HG03280 (cell line): ENCODE data around the gene TRPV4.
"Not testable (repeated sequence)": the region's sequence is repeated elsewhere in the genome, so short reads cannot be mapped to it uniquely, and the experiment has no call there.

Experiments
- ATAC-seq: cut with Tn5 transposase; IDR thresholded peaks from one replicate; pipeline ENCODE4 v1.9.1; 2021; ENCODE audit warnings: mild to moderate bottlenecking, moderate library complexity; ENCODE audit not compliant: unreplicated experiment

TRPV4 gene

DNA sequence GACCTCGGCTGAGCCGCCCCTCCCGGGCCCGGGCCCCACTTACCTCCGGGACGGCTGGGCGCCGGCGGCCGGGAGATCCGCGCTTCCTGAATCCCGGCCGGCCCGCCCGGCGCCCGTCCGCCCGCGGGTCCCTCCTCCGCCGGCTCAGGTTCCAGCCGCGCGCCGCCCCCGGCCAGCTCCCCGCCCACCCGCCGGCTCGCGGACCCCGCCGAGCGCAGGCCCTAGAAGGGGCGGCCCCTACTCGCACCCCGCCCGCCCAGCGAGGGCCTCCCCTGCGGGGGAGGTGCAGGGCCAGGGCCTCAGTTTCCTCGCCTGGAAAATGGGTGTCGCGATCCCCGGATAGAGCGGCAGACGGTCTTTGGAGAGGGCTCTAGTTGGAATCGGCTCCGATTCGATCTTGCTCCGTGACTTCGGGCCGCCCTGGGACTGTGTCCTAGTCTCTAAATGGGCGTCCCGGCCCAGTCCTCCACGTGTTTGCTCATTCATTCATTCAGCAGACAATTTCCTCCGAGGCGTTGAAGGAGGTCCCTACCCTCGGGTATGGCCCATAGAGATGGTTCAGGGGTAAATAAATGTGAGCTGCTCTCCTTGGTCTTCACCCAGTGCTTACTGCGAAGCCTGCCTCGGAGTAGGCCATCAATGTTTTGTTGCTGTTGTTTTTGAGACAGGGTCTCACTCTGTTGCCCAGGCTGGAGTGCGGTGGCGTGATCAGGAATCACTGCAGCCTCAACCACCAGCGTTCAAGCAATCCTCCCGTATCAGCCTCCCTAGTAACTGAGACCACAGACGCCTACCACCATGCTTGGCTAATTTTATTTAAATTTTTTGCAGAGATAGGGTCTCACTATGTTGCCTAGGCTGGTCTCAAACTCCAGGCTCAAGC, at the start of gene TRPV4:
Gene TRPV4 (minus strand): TSS at position 92 of the 883 bp plus-strand sequence. CDS start 18,602 bp downstream, outside the sequence.
- no peak for ATAC-seq

DNA sequence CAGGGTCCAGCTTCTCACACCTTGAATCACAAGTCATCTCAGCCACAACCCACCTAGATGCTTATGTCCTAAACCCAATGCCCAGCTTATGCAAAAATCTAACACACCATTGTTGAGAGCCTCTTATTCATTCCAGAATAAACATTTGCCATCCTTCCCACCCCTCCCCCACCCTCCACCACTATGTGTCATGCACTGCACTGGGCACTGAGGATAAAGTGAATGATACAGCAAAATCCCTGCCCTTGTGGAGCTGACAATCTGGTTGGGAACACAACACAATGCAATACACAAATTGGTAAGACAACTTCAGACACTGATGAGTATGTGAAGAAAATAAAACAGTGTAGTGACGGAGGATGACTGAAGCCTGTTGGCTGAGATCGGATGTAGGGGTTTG, 48.6 kb upstream of the TRPV4 start:
- ATAC-seq = no peak

DNA sequence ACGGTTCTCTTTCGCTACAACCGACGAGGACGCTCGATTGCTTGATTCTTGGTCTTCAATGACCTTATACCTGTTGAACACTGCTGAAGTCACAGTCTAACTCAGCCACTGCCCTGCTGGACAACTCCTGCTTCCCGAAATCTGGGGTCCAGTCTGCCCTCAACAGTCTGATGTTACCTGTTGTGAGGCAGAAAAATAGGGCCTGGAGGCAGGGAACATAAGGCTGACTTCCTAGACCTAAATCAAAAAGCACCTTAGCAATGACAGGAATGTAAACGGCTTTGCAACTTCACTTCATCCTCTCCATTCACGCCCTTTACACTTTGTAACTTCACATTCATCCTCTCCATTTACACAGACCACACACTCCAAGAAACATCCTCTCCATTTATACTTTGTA, 47.7 kb upstream of the TRPV4 start:
- no peak for ATAC-seq

DNA sequence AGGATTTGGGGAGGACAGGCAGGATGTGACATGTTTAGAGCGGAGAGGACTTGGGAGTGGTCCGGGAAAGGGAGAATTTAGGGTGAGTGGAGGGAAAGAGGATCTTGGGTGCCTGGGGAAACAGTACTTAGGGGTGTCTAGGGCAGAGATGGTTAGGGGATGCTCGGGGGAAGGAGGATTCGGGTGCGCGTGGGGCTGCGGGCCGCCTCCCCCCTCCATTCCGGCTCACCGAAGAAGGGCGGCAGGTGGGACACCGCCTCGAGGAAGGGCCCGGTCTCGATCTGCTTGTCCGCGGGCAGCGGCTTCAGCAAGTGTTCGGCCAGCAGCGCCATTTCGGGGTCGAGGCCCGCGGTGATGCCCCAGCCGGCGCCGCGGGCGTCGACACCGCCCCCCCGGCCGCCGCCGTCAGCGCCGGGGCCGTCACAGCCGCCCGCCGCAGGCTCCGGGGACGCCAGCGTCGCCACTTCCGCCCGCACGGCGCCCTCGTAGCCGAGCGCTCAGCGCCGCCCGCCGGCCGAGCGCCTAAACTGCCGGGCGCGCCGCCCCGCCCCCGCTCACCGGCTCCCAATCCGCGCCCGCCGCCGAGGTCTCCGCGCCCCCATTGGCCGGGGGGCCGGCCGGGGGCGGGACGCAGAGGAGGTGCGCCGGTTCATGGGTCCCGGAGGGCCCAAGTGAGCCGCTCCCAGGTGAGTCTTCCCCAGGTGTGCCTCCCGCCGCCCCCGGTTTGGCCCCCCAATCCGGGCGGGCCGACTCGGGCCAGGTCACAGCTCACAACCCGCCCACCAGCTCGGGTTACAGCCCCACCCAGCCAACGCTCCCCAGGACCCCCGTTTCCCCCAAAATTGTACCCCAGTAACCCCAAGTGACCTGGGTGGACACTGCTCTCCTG, 47.1 kb upstream of the TRPV4 start, which contains the start of gene GLTP:
Gene GLTP (minus strand): TSS at position 499 of the 889 bp plus-strand sequence. CDS start 167 bp downstream, at position 332.
- peak; percentile 93 for ATAC-seq

DNA sequence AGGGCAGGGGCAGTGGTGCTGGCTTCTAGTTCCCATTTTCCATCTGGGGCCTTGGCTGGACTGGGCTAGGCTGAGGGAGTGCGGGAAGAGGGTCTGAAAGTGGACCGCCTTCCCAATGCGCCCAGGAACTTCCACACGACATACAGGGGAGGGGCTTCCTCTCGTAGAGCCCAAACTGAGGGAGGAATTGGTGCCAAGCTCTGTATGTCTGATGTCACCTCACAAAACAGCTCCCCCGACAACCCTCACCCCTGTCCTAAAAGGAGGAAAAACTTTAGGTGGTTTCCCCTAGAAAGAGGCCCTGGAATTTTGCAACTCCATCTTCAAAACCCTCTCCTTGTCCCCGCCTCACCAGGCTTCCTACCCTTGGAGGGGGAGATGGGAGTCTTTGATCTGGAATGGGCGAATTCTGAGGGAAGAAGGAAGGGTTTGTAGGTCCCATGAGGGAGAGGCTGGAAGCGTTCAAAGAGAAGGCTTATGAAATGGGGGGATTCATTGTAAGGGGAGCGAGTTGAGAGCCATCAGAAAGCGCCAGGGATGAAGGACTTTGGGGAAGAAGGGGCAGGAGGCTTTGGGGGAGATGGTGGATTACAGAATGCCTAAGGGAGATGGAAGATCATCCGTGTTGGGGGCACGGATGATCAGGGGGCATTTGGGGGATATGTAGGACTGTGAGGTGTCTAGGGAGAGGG, 46.3 kb upstream of the TRPV4 start:
- no peak for ATAC-seq

DNA sequence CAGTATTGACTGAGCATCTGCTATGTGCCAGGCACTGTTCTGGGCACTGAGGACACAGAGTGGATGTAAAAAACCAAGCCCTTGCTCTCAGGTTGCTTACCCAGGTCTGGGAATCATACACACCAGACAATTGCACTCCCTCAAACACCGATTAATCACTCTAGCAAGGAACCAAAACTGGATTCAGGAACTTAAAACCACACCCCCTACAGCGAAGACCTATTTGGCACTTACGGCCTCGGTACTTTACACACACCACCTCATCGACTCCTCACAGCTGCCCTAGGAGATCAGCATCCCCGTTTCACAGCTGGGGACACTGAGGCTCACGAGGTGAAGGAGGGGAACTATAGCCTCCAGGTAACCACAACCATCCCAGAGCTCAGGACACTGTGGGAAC, 45.6 kb upstream of the TRPV4 start:
- ATAC-seq = no peak

DNA sequence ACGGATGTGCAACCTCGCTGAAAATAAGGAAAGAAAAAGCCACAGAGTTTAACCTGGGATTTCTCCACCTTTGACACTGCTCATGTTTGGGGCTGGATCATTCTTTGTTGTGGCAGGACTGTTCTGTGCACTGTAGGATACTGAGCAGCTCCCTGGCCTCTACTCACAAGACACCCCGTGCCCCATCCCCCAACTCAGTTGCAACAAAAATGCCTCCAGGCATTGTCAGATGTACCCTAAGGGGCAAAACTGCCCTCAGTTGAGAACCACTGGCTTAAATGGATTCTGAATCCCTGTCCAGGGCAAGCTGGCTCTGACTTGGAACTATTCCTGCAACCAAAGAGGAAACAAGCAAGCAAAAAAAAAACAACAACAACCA, 45.0 kb upstream of the TRPV4 start:
- ATAC-seq = no peak

DNA sequence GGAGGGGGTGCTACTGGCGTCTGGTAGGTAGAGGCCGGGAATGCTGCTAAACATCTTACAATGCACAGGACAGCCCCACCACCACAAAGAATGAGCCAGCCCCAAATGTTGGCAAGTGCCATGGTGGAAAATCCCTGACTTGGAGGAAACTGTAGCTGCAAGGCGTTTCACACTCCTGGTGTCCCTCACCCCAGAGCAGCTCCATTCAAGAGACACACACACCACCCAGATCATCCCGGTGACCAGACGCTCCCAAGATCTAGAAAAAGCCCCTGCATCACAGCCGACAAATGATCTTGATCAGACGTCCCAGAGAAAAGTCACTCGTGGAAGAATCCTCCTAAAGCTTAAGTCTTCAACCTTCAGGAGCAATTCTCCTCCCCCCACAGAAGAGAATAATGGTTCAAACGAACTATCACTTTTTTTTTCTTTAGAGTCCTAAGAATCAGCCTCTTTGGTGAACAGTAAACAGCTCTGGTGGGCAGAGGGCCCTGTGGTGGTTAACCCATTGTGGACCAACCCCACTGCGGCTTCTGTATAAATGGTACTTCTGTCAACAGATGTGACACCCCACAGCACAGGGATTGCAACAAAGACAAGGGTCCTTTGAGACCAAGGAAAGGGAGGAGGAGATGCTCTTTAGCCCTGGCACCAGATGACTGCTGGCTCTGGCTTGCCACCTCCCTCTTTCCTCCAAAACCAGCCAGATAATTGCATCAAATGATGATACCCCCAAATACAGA, 44.5 kb upstream of the TRPV4 start:
- no peak for ATAC-seq

DNA sequence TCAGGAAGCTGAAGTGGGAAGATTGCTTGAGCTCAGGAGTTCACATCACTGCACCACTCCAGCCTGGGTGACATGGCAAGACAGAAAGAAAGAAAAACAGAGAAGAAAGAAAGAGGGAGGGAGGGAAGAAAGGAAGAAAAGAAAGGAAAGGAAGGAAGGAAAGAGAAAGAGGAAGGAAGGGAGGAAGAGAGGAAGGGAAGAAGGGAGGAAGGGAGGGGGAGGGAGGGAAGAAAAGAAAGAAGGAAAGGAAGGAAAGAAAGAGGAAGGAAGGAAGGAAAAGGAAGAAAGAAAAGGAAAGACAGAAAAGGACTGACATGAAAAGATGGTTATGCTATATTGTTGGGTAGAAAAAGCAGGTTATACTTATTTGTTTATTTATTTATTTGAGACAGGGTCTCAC, 43.2 kb upstream of the TRPV4 start:
- no peak for ATAC-seq

DNA sequence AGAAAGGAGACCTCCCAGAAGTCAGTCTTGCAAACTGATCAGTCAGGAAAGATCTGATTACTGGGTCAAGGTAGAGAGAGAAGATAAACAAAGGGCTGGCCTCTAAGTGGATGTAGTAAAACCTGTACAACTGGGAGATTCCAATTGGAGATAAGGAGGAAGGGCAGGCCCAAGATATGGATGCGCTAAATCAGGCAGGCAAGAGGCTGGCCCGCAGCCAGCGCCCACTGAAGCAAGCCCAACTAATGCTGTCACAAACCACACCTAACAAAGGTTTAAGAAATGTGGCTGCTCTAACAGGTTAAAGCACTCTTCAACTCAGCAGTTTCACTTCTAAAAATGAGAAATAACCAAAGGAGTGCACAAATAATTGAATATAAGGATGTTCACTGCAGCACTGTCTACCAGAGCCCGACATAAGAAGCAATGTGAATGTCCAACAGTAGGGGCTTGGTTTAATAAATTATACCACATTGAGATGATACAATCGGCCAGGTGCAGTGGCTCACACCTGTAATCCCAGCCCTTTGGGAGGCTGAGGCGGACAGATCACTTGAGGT, 42.5 kb upstream of the TRPV4 start:
- ATAC-seq = no peak

DNA sequence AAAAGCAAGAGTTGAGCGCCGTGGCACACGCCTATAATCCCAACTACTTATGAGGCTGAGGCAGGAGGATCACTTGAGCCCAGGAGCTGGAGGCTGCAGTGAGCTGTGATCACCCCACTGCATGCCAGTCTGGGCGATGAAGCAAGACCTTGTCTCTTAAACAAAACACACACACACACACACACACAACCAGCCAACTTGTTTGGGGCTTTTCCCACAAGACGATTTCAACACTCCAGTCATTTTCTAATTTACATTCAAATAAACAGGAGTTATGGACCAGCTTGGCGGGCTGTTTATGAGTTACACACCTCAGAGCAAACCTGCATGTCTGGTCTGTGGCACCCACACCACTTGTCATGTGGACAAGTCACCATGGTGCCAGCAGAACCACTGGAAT, 40.5 kb upstream of the TRPV4 start:
- no peak for ATAC-seq

DNA sequence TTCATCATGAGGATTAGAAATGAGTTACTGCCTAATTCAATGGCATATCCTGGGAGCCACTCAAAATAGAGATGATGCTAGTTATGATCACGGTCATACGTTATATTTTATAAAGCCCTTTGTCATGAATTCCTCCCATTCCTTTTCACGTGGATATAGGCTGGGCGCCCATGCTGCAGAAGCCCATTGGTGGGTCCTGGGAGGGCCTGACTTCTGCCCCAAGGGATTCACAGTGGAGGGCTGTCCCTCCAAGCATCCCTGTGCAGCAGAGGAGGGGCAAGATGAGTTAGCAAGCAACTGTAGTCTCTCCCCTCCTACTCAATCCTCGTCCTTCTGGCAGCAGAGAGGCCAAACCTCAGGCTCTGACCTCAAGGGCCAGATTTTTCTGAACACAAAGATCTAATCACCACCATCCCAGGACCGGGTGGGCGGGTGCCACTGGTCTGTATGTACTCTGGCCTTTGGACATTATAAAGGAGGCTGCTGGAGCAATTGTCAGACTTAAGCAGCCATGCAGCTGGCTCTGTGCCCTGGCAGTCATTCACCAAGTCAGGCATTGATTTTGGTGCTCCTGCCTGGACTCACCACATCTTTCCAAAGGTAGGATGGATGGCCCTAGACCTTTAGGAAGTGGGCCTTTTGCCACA, 38.6 kb upstream of the TRPV4 start:
- no peak for ATAC-seq

DNA sequence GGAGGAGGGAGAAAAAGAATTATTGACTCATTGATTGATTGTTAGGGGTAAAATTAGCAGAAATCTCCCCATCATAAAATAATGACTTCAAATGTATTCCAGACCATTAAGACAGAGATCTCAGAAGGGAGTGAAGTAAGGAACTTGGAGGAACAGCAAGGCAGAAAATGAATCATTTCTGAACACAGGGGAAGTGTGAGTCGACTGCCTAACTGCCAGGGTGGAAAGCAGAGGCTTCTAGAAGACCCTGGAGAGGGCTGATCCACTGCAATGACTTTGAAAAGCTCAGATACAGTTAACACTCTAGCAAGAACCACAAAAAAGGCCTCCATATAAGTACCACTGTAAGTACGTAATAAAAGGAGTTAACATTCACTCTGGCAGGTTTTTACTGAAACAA, 37.5 kb upstream of the TRPV4 start:
- no peak for ATAC-seq

DNA sequence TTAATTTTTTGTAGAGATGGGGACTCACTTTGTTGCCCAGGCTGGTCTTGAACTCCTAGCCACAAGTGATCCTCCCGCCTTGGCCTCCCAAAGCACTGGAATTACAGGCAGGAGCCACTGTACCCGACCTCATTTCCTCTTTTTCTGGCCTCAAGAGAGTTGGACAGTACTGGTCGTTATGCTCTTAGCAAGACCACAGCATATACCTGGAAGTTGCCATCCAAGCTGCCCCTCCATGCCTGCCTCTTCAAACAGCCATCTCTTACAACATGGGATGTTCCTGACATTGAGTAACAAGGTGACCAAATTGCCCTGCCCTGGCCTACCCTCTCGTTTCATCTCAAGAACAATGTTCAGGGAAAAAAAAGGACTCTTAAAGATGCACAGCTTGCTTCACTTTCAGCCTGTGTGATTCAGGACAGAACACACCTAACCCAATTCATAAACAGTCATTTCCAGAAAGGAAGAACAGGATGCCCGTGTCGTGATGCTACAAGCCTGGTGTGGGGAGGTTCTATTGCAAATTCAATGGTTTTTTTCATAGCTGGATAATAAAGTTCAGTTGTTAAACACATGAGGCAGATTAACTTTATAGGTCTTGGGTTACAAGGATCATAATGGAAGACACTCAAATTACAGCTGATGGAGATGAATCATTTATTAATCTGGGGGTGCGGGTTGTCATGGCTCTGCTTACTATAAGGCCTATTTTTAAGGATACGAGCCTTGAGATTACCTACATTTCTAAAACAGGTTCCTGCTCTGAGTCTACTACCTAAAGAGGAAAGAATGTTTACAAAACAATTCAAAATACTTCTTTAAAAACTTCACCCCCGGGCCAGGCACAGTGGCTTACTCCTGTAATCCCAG, 35.2 kb upstream of the TRPV4 start:
- ATAC-seq = no peak

DNA sequence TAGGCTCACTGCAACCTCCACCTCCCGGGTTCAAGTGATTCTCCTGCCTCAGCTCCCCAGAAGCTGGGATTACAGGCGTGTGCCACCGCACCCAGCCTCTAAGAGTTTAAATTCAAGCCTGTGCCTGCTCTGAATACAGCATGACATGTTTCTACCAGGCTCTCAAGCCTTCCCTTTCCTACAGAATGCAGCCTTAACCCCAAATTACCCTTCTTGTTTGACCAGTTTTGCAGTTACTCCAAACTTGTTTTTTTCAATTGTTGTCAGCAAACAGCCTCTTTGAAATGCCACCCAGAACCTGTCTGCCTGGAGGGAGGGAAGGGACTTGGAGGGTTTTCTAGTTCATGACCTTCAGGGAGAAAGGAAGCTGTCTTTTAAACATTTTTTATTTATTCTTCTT, 31.7 kb upstream of the TRPV4 start:
- ATAC-seq = no peak

DNA sequence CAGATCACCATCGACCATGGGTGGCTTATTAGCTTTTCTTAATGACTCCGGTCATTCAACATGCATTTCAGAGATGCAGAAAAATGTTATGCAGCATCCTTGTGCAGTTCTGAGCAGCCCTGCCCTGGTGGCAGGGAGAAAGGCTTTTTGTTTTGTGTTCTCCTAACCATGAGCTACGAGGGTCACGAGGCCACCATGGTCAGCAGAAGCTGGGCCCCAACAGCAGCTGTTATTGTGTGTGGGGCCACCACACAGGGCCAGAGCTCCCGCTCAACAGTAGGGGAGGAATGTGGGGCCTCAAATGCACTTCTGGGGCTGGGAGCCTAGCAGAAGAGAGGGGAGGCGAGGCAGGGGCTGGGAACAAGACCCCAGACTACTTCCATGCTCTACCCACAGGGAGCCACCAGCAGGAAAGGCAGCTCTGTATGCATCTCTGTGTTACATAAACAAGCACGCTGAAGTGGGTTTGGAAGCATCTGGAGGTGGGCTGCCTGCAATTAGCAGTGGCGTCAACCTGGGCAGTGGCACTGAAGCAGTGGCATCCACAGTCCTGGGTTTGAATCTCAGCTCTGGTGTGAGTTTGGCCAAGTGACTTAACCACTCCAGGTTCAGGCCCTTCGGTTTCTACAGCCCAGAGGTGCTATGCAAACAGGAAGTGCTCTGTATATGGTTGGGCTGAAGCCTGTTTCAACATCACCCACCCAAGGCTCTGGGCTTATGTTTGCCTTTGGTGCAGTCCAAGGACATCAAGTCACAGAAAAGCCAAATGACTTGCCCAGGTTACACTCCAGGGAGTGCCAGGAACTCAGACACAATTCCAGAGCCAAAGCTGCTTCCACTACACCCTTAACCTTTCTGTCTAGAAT, 30.9 kb upstream of the TRPV4 start:
- ATAC-seq = no peak

DNA sequence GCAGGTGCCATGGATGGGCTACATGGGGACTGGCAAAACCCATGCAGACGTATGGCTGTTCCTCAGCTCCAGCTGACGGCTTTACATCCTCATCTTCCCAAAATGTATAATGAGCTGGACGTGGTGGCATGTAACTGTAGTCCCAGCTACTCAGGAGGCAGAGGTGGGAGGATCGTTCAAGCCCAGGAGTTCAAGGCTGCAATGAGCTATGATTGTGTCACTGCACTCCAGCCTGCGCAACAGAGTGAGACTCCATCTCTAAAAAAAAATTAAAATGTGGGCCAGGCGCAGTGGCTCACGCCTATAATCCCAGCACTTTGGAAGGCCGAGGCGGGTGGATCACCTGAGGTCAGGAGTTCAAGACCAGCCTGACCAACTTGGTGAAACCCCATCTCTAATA, 29.3 kb upstream of the TRPV4 start:
- not testable (repeated sequence) for ATAC-seq
